Urinary bladder (tissue), 4 donors: ENCODE measurements around the gene SYNE3. TPM values are rescaled to one million over a fixed set of nuclear protein-coding genes. Genes with fewer than 3 reads are reported as not detected.

Source experiments
- DNase-seq: peaks from one replicate; pipeline ENCODE4 v3.0.0-alpha.2; 2015; ENCODE audit errors: extremely low spot score
- H3K27ac ChIP-seq: one replicate; pipeline ENCODE4 v1.5.1; 2013; ENCODE audit warnings: low read depth, mild to moderate bottlenecking, moderate library complexity
- H3K36me3 ChIP-seq: one replicate; pipeline ENCODE4 v1.6.1; 2013; ENCODE audit warnings: mild to moderate bottlenecking, moderate library complexity; ENCODE audit not compliant: insufficient read depth
- H3K4me1 ChIP-seq: one replicate; pipeline ENCODE4 v1.6.1; 2013; ENCODE audit warnings: mild to moderate bottlenecking, moderate library complexity; ENCODE audit not compliant: insufficient read depth
- H3K4me3 ChIP-seq: one replicate; pipeline ENCODE4 v1.5.1; 2013; ENCODE audit warnings: low read depth, low read length
- WGBS: extraction: QIAGEN DNeasy Blood & Tissue Kit; methylation state at CpG from one replicate; pipeline ENCODE4 v1.1.7; 2013; 5-methylcytosine and 5-hydroxymethylcytosine counted together
- polyA plus RNA-seq: library from polyadenylated mRNA; stranded (reverse); fragments of 200-250 nt; gene quantifications from one replicate; pipeline ENCODE4 v1.2.3, GENCODE V29; 2013
- total RNA-seq: library from RNA; depleted of rRNA; stranded (reverse); fragments of >200 nt; gene quantifications from one replicate; pipeline ENCODE4 v1.2.3, GENCODE V29; 2014
- donor health status: healthy with polysubstance abuse.
- donor health status: healthy.

Gene SYNE3
- total and polyA plus RNA-seq, 2 donors = 4.5 to 14.6 TPM

- no peak for DNase-seq
- no peak overlapping the region for H3K4me3 ChIP-seq
- WGBS = 91% methylated on average over 4 of the region's 4 CpGs
- H3K36me3 ChIP-seq = no peaks in the 10 kb centered on the region
- peaks cover 2% of the 10 kb centered on the region for H3K4me1 ChIP-seq
- H3K27ac ChIP-seq = no peak overlapping the region
Measured at GRCh38 chr14:95479494-95479893, 37.0 kb downstream of the SYNE3 start.

- Histone ChIP-seq H3K36me3 (no peaks in the 10 kb centered on the region), H3K27ac (no peak overlapping the region), H3K4me3 (no peak overlapping the region), H3K4me1 (no peaks in the 10 kb centered on the region)
- 96% methylated on average over 4 of the region's 4 CpGs for WGBS
- DNase-seq = no peak
Measured at GRCh38 chr14:95478818-95479217, 37.6 kb downstream of the SYNE3 start.

DNA sequence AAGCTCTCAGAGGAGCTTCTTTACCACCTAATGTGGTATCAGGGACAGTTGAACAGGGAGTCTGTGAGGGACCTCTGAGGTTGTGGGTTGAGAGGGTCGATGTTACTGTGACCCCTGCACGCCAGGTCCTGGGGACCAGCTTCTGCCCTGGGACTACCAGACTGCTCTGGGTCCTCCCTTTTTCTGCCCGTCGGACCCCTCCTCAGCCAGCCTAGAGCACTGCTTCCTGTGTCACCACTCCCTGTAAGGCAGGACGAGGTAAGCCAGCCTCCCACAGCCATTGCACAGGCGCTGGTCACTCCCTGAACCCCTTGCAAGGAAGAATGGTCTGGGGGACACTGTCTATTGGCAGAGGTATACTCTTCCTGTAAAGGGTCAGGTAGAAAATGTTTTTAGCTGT is 38.1 kb downstream of the SYNE3 start:
- Histone ChIP-seq H3K27ac (no peak overlapping the region), H3K36me3 (no peaks in the 10 kb centered on the region), H3K4me1 (no peaks in the 10 kb centered on the region), H3K4me3 (no peak overlapping the region)
- WGBS = 88% methylated on average over 6 of the region's 6 CpGs
- DNase-seq = no peak

DNA sequence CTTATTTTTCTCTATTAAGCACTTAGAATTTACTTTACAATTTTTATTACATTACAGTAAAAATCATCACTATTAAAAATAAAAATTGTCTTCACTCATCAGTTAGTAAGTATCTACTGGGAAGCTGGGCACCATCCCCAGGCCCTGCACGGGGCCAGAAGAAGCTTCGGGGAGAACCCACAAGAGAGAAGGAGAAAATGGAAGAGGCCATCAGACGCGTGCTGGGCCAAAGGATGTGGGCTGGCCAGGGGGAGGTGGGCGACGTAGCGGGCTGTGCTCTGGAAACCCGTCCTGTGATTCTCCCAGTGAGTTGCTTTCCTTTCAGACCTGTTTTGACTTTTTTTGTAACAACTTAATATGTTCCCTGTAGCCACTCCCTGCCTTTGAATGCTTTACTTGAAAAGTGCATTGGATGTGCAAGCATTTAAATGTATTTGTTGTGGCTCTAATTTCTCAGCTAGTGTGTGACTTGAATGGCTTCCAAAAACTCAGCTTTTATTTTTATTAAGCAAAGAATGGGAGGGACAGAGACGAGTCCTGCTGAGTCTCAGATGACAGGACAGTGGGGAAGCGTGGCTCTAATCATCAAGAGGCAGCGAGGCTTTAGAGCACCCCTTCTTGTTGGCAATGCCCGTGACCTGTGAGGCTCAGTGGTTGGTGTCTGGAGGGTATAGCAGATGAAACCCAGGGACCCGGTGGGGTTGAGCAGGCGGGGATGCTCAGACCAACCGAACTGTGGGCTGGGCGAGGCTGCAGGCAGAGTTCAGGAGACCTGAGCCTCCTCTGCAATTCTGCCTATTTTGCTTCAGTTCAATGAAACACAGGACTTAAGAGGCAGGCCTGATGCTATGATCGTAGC is 38.8 kb downstream of the SYNE3 start:
- no peaks in the 10 kb centered on the region for H3K4me1 ChIP-seq
- no peak overlapping the region for H3K27ac ChIP-seq
- H3K36me3 ChIP-seq = no peaks in the 10 kb centered on the region
- 70% methylated on average over 17 of the region's 17 CpGs for WGBS
- H3K4me3 ChIP-seq = no peak overlapping the region
- DNase-seq = no peak

DNA sequence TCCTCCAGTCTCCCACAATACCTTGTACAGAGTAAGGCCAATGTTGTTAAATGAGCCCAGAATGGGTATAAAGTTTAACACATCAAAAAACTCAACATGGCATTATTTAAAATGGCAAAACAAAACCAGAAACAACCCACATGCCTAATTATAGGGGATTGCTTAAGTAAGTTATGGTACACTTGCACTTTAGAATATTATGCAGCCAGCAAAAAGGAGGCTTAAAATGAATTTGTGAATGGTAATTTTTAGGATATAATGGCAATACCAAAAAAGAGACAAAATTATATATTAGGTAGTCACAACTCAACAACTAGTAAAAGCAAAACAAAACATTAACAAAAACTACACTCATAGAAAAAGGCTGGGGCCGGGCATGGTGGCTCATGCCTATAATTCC is 39.7 kb downstream of the SYNE3 start:
- Histone ChIP-seq H3K4me3 (no peak overlapping the region), H3K4me1 (no peaks in the 10 kb centered on the region), H3K27ac (no peak overlapping the region), H3K36me3 (no peaks in the 10 kb centered on the region)
- no peak for DNase-seq
- whole genome bisulfite sequencing = 98% methylated on average over 1 of the region's 1 CpG

DNA sequence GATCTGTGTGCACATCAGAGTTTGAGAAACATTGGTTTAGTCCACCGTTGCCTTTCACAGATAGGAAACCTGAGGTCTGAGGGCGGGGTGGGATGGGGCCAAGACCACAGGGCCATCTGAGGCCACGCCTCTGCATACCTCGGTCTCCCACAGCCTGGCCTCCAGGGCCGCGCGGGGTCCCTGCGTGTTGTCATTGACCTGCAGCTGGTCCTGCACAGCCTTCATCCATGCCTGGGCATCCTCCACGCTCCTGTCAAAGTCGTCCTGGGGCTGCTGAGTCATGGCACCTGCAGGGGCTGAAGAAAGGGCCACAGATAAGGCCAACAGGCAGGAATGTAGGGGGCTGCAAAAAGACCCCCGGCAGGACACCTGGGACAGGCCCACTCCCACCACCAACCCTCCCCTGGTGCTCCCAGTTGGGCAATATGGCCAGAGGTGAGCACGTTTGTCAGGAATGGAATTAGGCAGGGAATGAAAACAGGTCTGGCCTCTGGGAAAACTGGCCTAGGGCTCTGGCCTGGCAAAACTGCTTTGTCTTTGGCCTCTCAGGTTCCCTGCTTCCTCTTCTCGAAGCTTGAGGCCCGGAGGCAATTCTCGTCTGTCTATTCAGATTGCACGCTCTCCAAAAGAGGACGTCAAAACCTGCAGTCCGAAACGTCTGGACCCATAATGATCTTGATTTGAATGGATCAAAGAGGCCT is 40.8 kb downstream of the SYNE3 start:
- no peak for DNase-seq
- H3K36me3 ChIP-seq = no peaks in the 10 kb centered on the region
- H3K4me3 ChIP-seq = no peak overlapping the region
- WGBS = 91% methylated on average over 19 of the region's 19 CpGs
- no peak overlapping the region for H3K27ac ChIP-seq
- no peaks in the 10 kb centered on the region for H3K4me1 ChIP-seq

DNA sequence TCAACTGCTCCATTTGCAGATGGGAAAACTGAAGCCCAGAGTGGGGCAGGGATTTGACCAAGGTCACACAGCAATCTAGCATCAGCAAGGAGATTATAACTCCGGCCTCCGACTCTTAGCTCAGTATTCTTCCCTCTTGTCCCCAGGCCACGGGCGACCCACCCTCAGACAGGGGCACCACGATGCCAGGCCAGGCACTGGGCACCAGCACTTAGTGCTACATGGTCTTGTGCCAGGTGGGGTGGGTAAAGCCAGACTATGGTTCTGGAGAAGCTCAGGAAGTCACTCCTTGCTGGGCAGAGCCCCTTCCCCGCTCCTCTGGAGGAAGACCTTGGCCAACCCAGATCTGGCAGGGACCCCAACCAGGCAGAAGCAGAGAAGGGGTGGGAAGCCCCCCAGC is 41.5 kb downstream of the SYNE3 start:
- 98% methylated on average over 6 of the region's 6 CpGs for WGBS
- DNase-seq = no peak
- no peak overlapping the region for H3K27ac ChIP-seq
- no peak overlapping the region for H3K4me3 ChIP-seq
- H3K4me1 ChIP-seq = no peaks in the 10 kb centered on the region
- no peaks in the 10 kb centered on the region for H3K36me3 ChIP-seq

DNA sequence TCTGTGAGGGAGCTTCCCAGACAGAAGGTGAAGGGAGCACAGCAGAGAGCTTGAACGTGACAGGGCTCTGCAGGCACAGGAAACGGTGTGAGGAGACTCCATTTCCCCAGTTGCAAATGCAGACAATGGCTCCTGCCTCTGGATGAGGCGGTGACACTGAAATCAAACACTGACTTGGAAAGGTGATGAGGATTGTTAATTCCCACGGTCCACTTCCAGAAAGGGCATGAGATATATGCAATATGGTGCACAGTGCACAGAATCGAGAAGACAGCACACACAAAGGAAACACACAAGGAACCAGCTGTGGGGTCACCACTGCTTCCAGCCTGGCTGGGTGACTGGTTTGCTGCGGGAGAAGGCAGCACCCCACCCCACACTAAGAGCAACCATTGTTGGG is 42.0 kb downstream of the SYNE3 start:
- no peaks in the 10 kb centered on the region for H3K4me1 ChIP-seq
- no peaks in the 10 kb centered on the region for H3K36me3 ChIP-seq
- no peak for DNase-seq
- no peak overlapping the region for H3K27ac ChIP-seq
- 86% methylated on average over 6 of the region's 6 CpGs for WGBS
- H3K4me3 ChIP-seq = no peak overlapping the region

DNA sequence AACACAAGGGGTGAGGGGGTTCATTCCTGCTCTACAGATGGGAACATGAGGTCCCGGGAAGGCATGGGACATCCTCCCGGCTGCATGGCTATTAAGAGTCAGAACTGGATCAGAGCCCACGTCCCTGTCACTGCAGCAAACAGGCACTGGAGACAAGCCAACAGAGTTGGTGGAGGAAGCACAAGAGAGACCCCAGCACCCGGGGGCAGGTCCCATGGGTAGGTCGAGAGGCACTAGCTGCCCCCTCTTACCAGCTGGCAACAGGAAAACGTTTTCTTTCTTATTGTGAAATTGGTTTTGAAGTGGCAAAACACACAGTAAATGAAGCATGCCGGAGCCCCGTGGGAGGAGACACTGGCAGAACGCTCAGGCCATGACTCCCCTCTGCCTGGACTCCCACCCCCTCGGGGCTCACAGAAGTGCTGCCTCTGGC is 43.6 kb downstream of the SYNE3 start:
- H3K27ac ChIP-seq = no peak overlapping the region
- DNase-seq = no peak
- 72% methylated on average over 10 of the region's 10 CpGs for WGBS

DNA sequence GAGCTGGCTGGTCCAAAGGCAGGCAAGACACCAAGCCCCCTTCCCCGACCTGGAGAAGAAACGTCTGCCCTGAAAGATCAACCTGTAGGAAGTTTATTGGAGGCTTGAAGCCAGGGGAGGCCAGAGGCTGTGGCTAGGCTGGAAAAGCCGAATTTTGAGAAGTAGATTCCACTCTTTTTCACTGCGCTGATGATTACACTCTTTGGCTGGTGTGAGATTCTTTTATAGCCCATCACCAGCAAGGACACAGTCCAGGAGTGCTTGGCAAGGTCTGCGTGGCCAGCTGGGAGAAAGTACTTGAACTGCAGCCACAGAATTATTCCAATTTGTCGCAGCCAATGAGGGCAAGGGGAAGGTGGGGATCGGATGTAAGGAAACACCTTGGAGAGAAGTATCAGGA is 45.0 kb downstream of the SYNE3 start:
- no peak overlapping the region for H3K27ac ChIP-seq
- no peak for DNase-seq

More for the DNA sequence above, 43.6 kb downstream of the SYNE3 start:
- H3K4me3 ChIP-seq = no peak overlapping the region
- no peaks in the 10 kb centered on the region for H3K36me3 ChIP-seq
- no peaks in the 10 kb centered on the region for H3K4me1 ChIP-seq

DNA sequence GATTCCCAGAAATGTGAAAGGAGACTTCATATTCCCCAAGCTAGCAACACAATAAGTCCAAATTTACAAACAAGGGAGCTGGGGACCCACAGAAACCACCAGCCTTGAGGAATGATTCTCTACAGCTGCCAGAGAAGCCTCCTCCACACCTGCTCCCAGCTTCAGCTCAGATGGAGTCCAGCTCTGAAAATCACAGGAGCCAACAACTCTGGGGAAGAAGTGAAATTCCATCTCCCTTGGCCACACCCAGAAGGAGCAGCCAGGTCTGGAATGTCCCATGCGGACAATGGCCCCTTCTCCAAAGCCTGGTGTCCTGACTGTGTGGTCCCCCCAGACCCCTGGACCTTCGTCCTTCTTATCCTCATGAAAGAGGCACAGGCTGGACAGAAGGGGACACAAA is 45.4 kb downstream of the SYNE3 start:
- Histone ChIP-seq H3K36me3 (no peaks in the 10 kb centered on the region), H3K27ac (no peak overlapping the region), H3K4me3 (no peak overlapping the region), H3K4me1 (no peaks in the 10 kb centered on the region)
- 89% methylated on average over 2 of the region's 2 CpGs for WGBS
- no peak for DNase-seq

More for the DNA sequence above, 45.0 kb downstream of the SYNE3 start:
- Histone ChIP-seq H3K4me3 (no peak overlapping the region), H3K4me1 (no peaks in the 10 kb centered on the region), H3K36me3 (no peaks in the 10 kb centered on the region)
- 37% methylated on average over 7 of the region's 7 CpGs for WGBS

DNA sequence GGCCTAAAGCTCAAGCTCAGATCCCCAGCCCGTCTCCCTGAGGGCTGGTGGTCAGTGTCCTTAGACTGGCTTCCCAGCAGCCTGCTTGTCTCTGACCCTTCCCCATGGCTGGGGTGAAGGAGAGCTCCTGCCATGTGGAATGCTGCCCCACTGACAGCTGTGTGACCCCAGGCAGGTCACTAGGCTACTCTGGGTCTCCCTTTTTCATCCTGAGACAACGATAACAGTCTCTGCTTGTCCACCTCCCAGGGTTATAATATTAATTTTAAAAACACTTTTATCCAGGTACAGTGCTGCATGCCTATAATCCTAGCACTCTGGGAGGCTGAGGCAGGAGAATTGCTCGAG is 47.3 kb downstream of the SYNE3 start:
- no peak overlapping the region for H3K4me3 ChIP-seq
- no peak overlapping the region for H3K27ac ChIP-seq
- no peak for DNase-seq
- H3K4me1 ChIP-seq = no peaks in the 10 kb centered on the region
- no peaks in the 10 kb centered on the region for H3K36me3 ChIP-seq
- WGBS = 86% methylated on average over 3 of the region's 3 CpGs

DNA sequence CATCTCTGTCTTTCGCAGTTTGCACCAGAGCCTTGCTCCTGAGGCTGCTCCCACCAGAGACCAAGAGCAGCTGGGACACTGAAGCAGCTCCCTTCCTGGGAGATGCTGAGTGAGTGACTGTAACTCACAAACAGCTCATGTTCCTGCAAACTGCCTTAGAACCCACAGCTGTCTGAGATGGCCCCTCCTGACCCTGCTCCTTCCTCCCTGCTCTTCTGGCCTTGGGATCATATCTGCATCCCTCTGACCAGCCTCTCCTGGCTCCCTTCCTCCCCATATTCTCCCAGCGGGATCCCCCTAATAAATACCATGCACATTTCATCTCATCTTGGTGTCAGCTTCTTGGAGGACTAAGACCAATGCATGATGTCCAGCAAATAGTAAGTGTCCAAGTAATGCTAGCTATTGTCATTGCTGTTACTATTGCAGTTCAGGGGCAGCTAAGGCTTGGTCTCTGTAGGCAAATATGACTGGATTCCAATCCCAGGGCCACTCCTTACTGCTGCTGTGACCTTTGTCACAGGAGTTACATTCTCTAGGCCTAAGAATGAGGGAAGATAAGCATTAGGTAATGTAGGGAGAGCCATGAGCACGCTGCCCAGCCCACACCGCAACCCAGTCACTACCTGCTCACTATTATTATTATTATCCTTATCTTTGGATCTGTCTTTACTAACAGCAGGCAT is 47.9 kb downstream of the SYNE3 start:
- Histone ChIP-seq H3K36me3 (no peaks in the 10 kb centered on the region), H3K4me3 (no peak overlapping the region), H3K27ac (no peak overlapping the region), H3K4me1 (no peaks in the 10 kb centered on the region)
- 88% methylated on average over 4 of the region's 4 CpGs for WGBS
- no peak for DNase-seq

- Histone ChIP-seq H3K36me3 (no peaks in the 10 kb centered on the region), H3K27ac (no peak overlapping the region), H3K4me1 (no peaks in the 10 kb centered on the region), H3K4me3 (no peak overlapping the region)
- 84% methylated on average over 6 of the region's 6 CpGs for WGBS
- DNase-seq = no peak
Measured at GRCh38 chr14:95467657-95468056, 48.8 kb downstream of the SYNE3 start.
